H1 (cell line): ENCODE measurements around the gene ARHGAP25. TPM values are rescaled to one million over a fixed set of nuclear protein-coding genes. Genes with fewer than 3 reads are reported as not detected.

Source experiments
- BCL11A ChIP-seq, 2 experiments: IDR thresholded peaks; one replicate each; pipeline ENCODE4 v1.6.1; 2011; ENCODE audit warnings: low read depth in 2 of 2, low read length in 2 of 2, mild to moderate bottlenecking in 2 of 2
- CHD7 ChIP-seq: fragments of 300-600 bp; sonication (generic); IDR thresholded peaks from 2 replicates; pipeline ENCODE4 v1.7.1; 2012; ENCODE audit warnings: low read length, moderate library complexity, mild to moderate bottlenecking, inconsistent platforms; ENCODE audit not compliant: insufficient replicate concordance
- CTBP2 ChIP-seq: IDR thresholded peaks from 2 replicates; pipeline ENCODE4 v1.7.0; 2011; ENCODE audit warnings: borderline replicate concordance, mild to moderate bottlenecking, moderate library complexity, mixed read lengths, low read length; ENCODE audit not compliant: insufficient read depth, insufficient read length
- SAP30 ChIP-seq: fragments of 300-600 bp; sonication (generic); IDR thresholded peaks from 2 replicates; pipeline ENCODE4 v1.7.1; 2012; ENCODE audit warnings: low read length, moderate library complexity, mild to moderate bottlenecking, inconsistent platforms; ENCODE audit not compliant: insufficient read depth, insufficient replicate concordance
- polyA plus RNA-seq, 7 experiments: library from polyadenylated mRNA; depleted of rRNA in 3 of 7; stranded (reverse) in 5 of 7; unstranded in 2 of 7; fragments of >200 nt in 5 of 7; fragments of 200-250 nt in 2 of 7; gene quantifications; 1 replicate in 5 of 7; 2 replicates in 1 of 7; 4 replicates in 1 of 7; pipeline versions ENCODE4 v1.2.1 to v1.2.3, GENCODE V29; 2011 to 2013; ENCODE audit warnings: missing spikeins in 2 of 7, mixed read lengths in 2 of 7
- total RNA-seq: library from RNA; stranded (reverse); fragmentation: NEBNext Ultra II Directional; extraction: Animal tissue kit (Norgen Biotek cat#: 25700); gene quantifications from 2 replicates; pipeline ENCODE4 v1.2.1, GENCODE V29; 2021

The ARHGAP25 gene
- total and polyA plus RNA-seq, 2 of the 8 experiments (the other 6 are each of a cell fraction or from before 2014, with no cell fraction given), result 1.00 to 1.2 TPM

GRCh38 chr2:68748568-68748967, 14.0 kb downstream of the ARHGAP25 start (continued):
- no peak for TF ChIP-seq CHD7
- TF ChIP-seq BCL11A (IDR thresholded peaks at IDR 0.05; ENCODE audit: low read depth in 2 of 2, low read length in 2 of 2), result no peak
- TF ChIP-seq CTBP2, result no peak
- no peak for TF ChIP-seq SAP30
